ENCODE measurements around the gene HPCAL4.

HPCAL4 gene

GRCh38 chr1:39656391-39656790 is 34.8 kb downstream of the HPCAL4 start:
- FAIRE-seq, result no peak
- no peak for TF ChIP-seq CTCF (IDR thresholded peaks at IDR 0.05; ENCODE audit: insufficient read depth, missing control alignments)
- DNase-seq (ENCODE audit: insufficient read length, low spot score), result no peak

GRCh38 chr1:39655578-39656268 is 35.5 kb downstream of the HPCAL4 start:
- TF ChIP-seq CTCF (IDR thresholded peaks at IDR 0.05; ENCODE audit: insufficient read depth, missing control alignments), result no peak
- no peak for DNase-seq (ENCODE audit: insufficient read length, low spot score)
- FAIRE-seq, result no peak

GRCh38 chr1:39654291-39654690 is 36.9 kb downstream of the HPCAL4 start:
- DNase-seq (ENCODE audit: insufficient read length, low spot score) (no peak), FAIRE-seq (no peak)
- no peak for TF ChIP-seq CTCF (IDR thresholded peaks at IDR 0.05; ENCODE audit: insufficient read depth, missing control alignments)

- FAIRE-seq, result no peak
- TF ChIP-seq CTCF (IDR thresholded peaks at IDR 0.05; ENCODE audit: insufficient read depth, missing control alignments), result peak; percentile 94
- no peak for DNase-seq (ENCODE audit: insufficient read length, low spot score)
Observed at GRCh38 chr1:39653546-39654031, 37.6 kb downstream of the HPCAL4 start.

GRCh38 chr1:39652554-39652953 is 38.7 kb downstream of the HPCAL4 start:
- no peak for FAIRE-seq
- TF ChIP-seq CTCF (IDR thresholded peaks at IDR 0.05; ENCODE audit: insufficient read depth, missing control alignments), result no peak
- no peak for DNase-seq (ENCODE audit: insufficient read length, low spot score)

- no peak for TF ChIP-seq CTCF (IDR thresholded peaks at IDR 0.05; ENCODE audit: insufficient read depth, missing control alignments)
- FAIRE-seq (no peak), DNase-seq (ENCODE audit: insufficient read length, low spot score) (no peak)
Observed at GRCh38 chr1:39652105-39652504, 39.1 kb downstream of the HPCAL4 start.

GRCh38 chr1:39650431-39650830 is 40.8 kb downstream of the HPCAL4 start:
- FAIRE-seq (no peak), DNase-seq (ENCODE audit: insufficient read length, low spot score) (no peak)
- TF ChIP-seq CTCF (IDR thresholded peaks at IDR 0.05; ENCODE audit: insufficient read depth, missing control alignments), result no peak
